Measurements from ENCODE around the gene EVI5L. TPM values are rescaled to one million over a fixed set of nuclear protein-coding genes. Genes with fewer than 3 reads are reported as not detected.

EVI5L gene
- total RNA-seq, 1 experiment from 2014 or later: 6.4 TPM

DNA sequence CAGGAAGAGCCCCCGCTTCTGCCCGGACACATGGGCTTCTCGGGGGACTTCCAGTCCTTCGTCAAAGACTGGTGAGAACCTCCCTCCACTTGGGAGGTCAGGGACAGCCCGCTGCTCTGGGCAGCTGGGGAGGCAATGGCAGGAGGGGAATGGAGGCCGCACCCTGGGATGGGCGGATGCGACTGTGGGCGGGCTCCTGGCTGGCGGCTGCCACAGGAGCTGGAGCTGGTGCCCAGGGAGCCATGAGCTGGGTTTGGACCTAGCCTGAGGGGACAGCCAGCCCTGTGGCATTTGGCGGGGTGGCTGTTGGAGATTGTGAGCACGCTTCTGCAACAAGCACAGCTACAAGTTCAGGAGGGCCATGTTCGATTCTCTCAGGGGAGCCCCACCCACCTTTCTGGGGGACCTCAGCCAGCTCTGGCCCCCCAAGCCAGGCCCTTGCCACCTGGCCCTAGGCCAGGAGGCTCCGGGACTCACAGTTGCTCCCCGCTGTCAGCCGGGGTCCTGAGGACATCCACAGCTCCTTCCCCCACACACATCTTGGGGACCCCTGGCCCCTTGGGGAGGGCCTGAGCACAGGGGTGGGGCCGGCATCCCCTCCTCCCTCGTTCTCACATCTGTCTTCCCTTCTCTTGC lies 81.6 kb downstream of the EVI5L start:
- Histone ChIP-seq H3K4me1 (ENCODE audit: control insufficient read depth, insufficient read depth, low read length) (peaks cover 10% of the 10 kb centered on the region), H3K36me3 (ENCODE audit: control insufficient read depth, insufficient read depth, low read length) (no peaks in the 10 kb centered on the region), H3K9me3 (ENCODE audit: control insufficient read depth, insufficient read depth, low read depth, low read length) (no peaks in the 10 kb centered on the region), H3K27ac (ENCODE audit: low read length) (no peak overlapping the region), H3K27me3 (ENCODE audit: control insufficient read depth, insufficient read depth, low read length) (no peaks in the 10 kb centered on the region), H3K4me3 (ENCODE audit: low read depth in 2 of 2, low read length in 2 of 2) (no peak overlapping the region)
- DNase-seq (ENCODE audit: low read depth, low spot score) (no peak), ATAC-seq (no peak)
- TF ChIP-seq, protein P1, sequence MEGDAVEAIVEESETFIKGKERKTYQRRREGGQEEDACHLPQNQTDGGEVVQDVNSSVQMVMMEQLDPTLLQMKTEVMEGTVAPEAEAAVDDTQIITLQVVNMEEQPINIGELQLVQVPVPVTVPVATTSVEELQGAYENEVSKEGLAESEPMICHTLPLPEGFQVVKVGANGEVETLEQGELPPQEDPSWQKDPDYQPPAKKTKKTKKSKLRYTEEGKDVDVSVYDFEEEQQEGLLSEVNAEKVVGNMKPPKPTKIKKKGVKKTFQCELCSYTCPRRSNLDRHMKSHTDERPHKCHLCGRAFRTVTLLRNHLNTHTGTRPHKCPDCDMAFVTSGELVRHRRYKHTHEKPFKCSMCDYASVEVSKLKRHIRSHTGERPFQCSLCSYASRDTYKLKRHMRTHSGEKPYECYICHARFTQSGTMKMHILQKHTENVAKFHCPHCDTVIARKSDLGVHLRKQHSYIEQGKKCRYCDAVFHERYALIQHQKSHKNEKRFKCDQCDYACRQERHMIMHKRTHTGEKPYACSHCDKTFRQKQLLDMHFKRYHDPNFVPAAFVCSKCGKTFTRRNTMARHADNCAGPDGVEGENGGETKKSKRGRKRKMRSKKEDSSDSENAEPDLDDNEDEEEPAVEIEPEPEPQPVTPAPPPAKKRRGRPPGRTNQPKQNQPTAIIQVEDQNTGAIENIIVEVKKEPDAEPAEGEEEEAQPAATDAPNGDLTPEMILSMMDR (IDR thresholded peaks at IDR 0.05): no peak
- TF ChIP-seq, protein P2, sequence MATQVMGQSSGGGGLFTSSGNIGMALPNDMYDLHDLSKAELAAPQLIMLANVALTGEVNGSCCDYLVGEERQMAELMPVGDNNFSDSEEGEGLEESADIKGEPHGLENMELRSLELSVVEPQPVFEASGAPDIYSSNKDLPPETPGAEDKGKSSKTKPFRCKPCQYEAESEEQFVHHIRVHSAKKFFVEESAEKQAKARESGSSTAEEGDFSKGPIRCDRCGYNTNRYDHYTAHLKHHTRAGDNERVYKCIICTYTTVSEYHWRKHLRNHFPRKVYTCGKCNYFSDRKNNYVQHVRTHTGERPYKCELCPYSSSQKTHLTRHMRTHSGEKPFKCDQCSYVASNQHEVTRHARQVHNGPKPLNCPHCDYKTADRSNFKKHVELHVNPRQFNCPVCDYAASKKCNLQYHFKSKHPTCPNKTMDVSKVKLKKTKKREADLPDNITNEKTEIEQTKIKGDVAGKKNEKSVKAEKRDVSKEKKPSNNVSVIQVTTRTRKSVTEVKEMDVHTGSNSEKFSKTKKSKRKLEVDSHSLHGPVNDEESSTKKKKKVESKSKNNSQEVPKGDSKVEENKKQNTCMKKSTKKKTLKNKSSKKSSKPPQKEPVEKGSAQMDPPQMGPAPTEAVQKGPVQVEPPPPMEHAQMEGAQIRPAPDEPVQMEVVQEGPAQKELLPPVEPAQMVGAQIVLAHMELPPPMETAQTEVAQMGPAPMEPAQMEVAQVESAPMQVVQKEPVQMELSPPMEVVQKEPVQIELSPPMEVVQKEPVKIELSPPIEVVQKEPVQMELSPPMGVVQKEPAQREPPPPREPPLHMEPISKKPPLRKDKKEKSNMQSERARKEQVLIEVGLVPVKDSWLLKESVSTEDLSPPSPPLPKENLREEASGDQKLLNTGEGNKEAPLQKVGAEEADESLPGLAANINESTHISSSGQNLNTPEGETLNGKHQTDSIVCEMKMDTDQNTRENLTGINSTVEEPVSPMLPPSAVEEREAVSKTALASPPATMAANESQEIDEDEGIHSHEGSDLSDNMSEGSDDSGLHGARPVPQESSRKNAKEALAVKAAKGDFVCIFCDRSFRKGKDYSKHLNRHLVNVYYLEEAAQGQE (IDR thresholded peaks at IDR 0.05; ENCODE audit: insufficient read depth in 1 of 2, low read depth in 2 of 2, low read length in 1 of 2): no peak
- TF ChIP-seq POLR2AphosphoS5 (IDR thresholded peaks at IDR 0.05; ENCODE audit: low read depth, low read length) (no peak), TCF7L2 (IDR thresholded peaks at IDR 0.05; ENCODE audit: low read depth, low read length) (no peak), SIN3A (IDR thresholded peaks at IDR 0.05; ENCODE audit: borderline replicate concordance, insufficient read depth, low read depth, low read length) (no peak)
- POLR2A ChIA-PET: no interaction called here
- in situ Hi-C loops (cut with HindIII; ENCODE audit: low pct_unique_long_range_greater_than_20kb, low sequenced_read_pairs) (no loop called here), intact Hi-C loops (cut with micrococcal nuclease; ENCODE audit: unreplicated experiment) (no loop called here)
- no TSS peak for BruUV-seq (replicated peaks)
- CTCF ChIA-PET: interaction anchor here (0.6 kb wide), 1 partner anchor 13 kb away, joined by 4 read pairs; no protein-coding TSS in a partner anchor

DNA sequence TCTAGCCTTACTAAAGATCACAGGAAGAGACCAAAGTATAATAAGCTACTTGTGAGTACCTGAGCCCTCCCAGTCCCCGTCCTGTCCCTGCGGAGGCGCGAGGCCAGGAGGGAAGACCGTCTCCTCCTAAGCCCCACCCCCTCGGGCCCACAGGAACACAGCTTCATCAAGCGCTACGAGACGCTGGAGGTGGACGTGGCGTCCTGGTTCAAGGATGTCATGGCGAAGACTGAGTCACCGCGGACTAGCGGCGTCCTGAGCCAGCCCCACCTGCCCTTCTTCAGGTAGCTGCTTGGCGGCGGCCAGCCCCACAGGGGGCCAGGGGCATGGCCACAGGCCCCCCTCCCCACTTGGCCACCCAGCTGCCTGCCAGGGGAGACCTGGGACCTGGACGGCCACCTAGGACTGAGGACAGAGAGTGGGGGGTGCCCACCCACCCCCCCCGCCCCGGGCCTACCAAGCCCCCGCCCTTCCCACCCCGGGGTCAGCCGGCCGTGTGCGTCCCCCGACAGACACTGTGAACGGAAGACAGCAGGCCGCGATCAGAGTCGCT lies 82.2 kb downstream of the EVI5L start:
- POLR2A ChIA-PET: no interaction called here
- CTCF ChIA-PET: interaction anchor here (0.6 kb wide), 1 partner anchor 12 kb away, joined by 4 read pairs; no protein-coding TSS in a partner anchor
- DNase-seq (ENCODE audit: low read depth, low spot score): no peak

More for the DNA sequence above, 82.2 kb downstream of the EVI5L start:
- H3K27ac ChIP-seq (ENCODE audit: low read length): no peak overlapping the region
- no peak overlapping the region for H3K4me3 ChIP-seq (ENCODE audit: low read depth in 2 of 2, low read length in 2 of 2)
- intact Hi-C loops (cut with micrococcal nuclease; ENCODE audit: unreplicated experiment) (no loop called here), in situ Hi-C loops (cut with HindIII; ENCODE audit: low pct_unique_long_range_greater_than_20kb, low sequenced_read_pairs) (no loop called here)
- no peaks in the 10 kb centered on the region for H3K27me3 ChIP-seq (ENCODE audit: control insufficient read depth, insufficient read depth, low read length)
- H3K4me1 ChIP-seq (ENCODE audit: control insufficient read depth, insufficient read depth, low read length): peaks cover 10% of the 10 kb centered on the region
- TF ChIP-seq TCF7L2 (IDR thresholded peaks at IDR 0.05; ENCODE audit: low read depth, low read length) (no peak), SIN3A (IDR thresholded peaks at IDR 0.05; ENCODE audit: borderline replicate concordance, insufficient read depth, low read depth, low read length) (no peak), POLR2AphosphoS5 (IDR thresholded peaks at IDR 0.05; ENCODE audit: low read depth, low read length) (no peak)
- TF ChIP-seq, protein P2 (IDR thresholded peaks at IDR 0.05; ENCODE audit: insufficient read depth in 1 of 2, low read depth in 2 of 2, low read length in 1 of 2): no peak
- TF ChIP-seq, protein P1 (IDR thresholded peaks at IDR 0.05): no peak
- BruUV-seq (replicated peaks): no TSS peak
- no peaks in the 10 kb centered on the region for H3K36me3 ChIP-seq (ENCODE audit: control insufficient read depth, insufficient read depth, low read length)
- H3K9me3 ChIP-seq (ENCODE audit: control insufficient read depth, insufficient read depth, low read depth, low read length): no peaks in the 10 kb centered on the region
- no peak for ATAC-seq

All from Panc1 (cell line).